A549 (cell line): ENCODE results near the gene CRNKL1. TPM values are rescaled to one million over a fixed set of nuclear protein-coding genes. Genes with fewer than 3 reads are reported as not detected.

Experiments used
- ATAC-seq, 2 experiments: fragments of 200-7000 bp in 1 of 2; fragments of >200 bp in 1 of 2; cut with Nextera tagmentation in 1 of 2; cut with Tn5 transposase in 1 of 2; 3 replicates each; pipeline versions ENCODE4 v1.8.0 to v1.9.1; 2018 to 2020; ENCODE audit warnings: mild to moderate bottlenecking in 1 of 2, moderate library complexity in 1 of 2
- CTCF ChIA-PET: fragments of 300-600 bp; sonication (Branson Sonifier 250); formaldehyde crosslinking; extraction: SDS; loops from one replicate; lab custom pipeline; 2021; ENCODE audit warnings: antibody characterized with exemption, inconsistent platforms; lab: Yijun Ruan, JAX
- POLR2A ChIA-PET: fragments of 350-600 bp; formaldehyde crosslinking; extraction: SDS; loops from one replicate; lab custom pipeline; 2021; ENCODE audit warnings: antibody characterized with exemption, inconsistent platforms; lab: Yijun Ruan, JAX
- DNase-seq, 2 experiments: peaks; one replicate each; pipeline versions ENCODE4 v3.0.0 to v3.0.0-alpha.2; 2011 to 2016; ENCODE audit warnings: low read depth in 1 of 2, low spot score in 1 of 2
- FAIRE-seq: peaks from 2 replicates; lab custom pipeline; 2011; peaks lifted over from hg19 to GRCh38; lab: Jason Lieb, UNC
- H3K27ac ChIP-seq, 2 experiments: fragments of >200 bp; sonication (Bioruptor Twin); formaldehyde crosslinking; 3 replicates each; pipeline ENCODE4 v1.5.1; 2016 to 2017
- H3K4me1 ChIP-seq: fragments of >200 bp; sonication (Bioruptor Twin); formaldehyde crosslinking; 3 replicates; pipeline ENCODE4 v1.6.1; 2016
- H3K4me2 ChIP-seq: fragments of >200 bp; sonication (Bioruptor Twin); formaldehyde crosslinking; 3 replicates; pipeline ENCODE4 v1.6.1; 2016
- H3K4me3 ChIP-seq: fragments of >200 bp; sonication (Bioruptor Twin); formaldehyde crosslinking; 3 replicates; pipeline ENCODE4 v1.5.1; 2016
- H3K9me3 ChIP-seq: fragments of >200 bp; sonication (Bioruptor Twin); formaldehyde crosslinking; 3 replicates; pipeline ENCODE4 v1.6.1; 2016
- CEBPB ChIP-seq, 2 experiments: fragments of >200 bp in 1 of 2; sonication (Bioruptor Twin) in 1 of 2; formaldehyde crosslinking in 1 of 2; IDR thresholded peaks; 2 replicates each; pipeline ENCODE4 v1.6.1; 2012 to 2016
- CHD2 ChIP-seq: fragments of 150-350 bp; IDR thresholded peaks from 2 replicates; pipeline ENCODE4 v1.6.1; 2014; ENCODE audit warnings: low read length; ENCODE audit not compliant: partially characterized antibody
- EHF ChIP-seq: fragments of 250-450 bp; sonication (Bioruptor Pico); IDR thresholded peaks from 2 replicates; pipeline ENCODE4 v1.5.0; 2020; ENCODE audit warnings: mild to moderate bottlenecking
- ESRRA ChIP-seq: fragments of 150-350 bp; IDR thresholded peaks from 2 replicates; pipeline ENCODE4 v1.6.1; 2014; ENCODE audit warnings: mild to moderate bottlenecking, low read length, borderline replicate concordance
- FOSB ChIP-seq: fragments of 250-450 bp; sonication (Bioruptor Pico); IDR thresholded peaks from 2 replicates; pipeline ENCODE4 v1.5.0; 2020; ENCODE audit warnings: mild to moderate bottlenecking, moderate library complexity
- FOSL2 ChIP-seq, 2 experiments: fragments of 450-650 bp in 1 of 2; fragments of >200 bp in 1 of 2; sonication (Bioruptor Twin) in 1 of 2; formaldehyde crosslinking; IDR thresholded peaks; 2 replicates each; pipeline versions ENCODE4 v1.5.0 to v1.6.1; 2016 to 2020; ENCODE audit warnings: mild to moderate bottlenecking in 1 of 2, moderate library complexity in 1 of 2
- FOXS1 ChIP-seq: fragments of 250-450 bp; sonication (Bioruptor Pico); IDR thresholded peaks from 2 replicates; pipeline ENCODE4 v1.5.0; 2020; ENCODE audit warnings: mild to moderate bottlenecking, moderate library complexity
- GATA3 ChIP-seq: IDR thresholded peaks from 2 replicates; pipeline ENCODE4 v1.6.1; 2012; ENCODE audit warnings: borderline replicate concordance
- HOXB13 ChIP-seq: fragments of 250-450 bp; sonication (Bioruptor Pico); IDR thresholded peaks from 2 replicates; pipeline ENCODE4 v1.5.0; 2020; ENCODE audit warnings: low read depth, mild to moderate bottlenecking, moderate library complexity
- KDM1A ChIP-seq: fragments of 200-600 bp; sonication (generic); IDR thresholded peaks from 2 replicates; pipeline ENCODE4 v1.6.1; 2016; ENCODE audit warnings: low read depth, mild to moderate bottlenecking
- KDM5A ChIP-seq: fragments of 200-600 bp; sonication (generic); IDR thresholded peaks from 2 replicates; pipeline ENCODE4 v1.6.1; 2016; ENCODE audit warnings: antibody characterized with exemption, mild to moderate bottlenecking
- MAZ ChIP-seq: fragments of 150-350 bp; IDR thresholded peaks from 2 replicates; pipeline ENCODE4 v1.6.1; 2014; ENCODE audit warnings: antibody characterized with exemption, low read depth, low read length, borderline replicate concordance
- NFE2L2 ChIP-seq: fragments of 150-350 bp; conservative IDR thresholded peaks from 2 replicates; pipeline ENCODE4 v1.6.1; 2014; ENCODE audit warnings: low read length
- NR3C1 ChIP-seq: fragments of >200 bp; sonication (Bioruptor Twin); formaldehyde crosslinking; IDR thresholded peaks from 3 replicates; pipeline ENCODE4 v1.6.1; 2017
- PHF8 ChIP-seq: fragments of 200-600 bp; sonication (generic); IDR thresholded peaks from 2 replicates; pipeline ENCODE4 v1.6.1; 2016; ENCODE audit warnings: low read depth, mild to moderate bottlenecking, antibody characterized with exemption, moderate library complexity, borderline replicate concordance
- POLR2A ChIP-seq: IDR thresholded peaks from 2 replicates; pipeline ENCODE4 v1.6.1; 2012; ENCODE audit warnings: mild to moderate bottlenecking, low read length
- RNF2 ChIP-seq: fragments of 200-600 bp; sonication (generic); IDR thresholded peaks from 2 replicates; pipeline ENCODE4 v1.6.1; 2016; ENCODE audit warnings: low read depth, mild to moderate bottlenecking, antibody characterized with exemption, moderate library complexity, borderline replicate concordance
- ZC3H11A ChIP-seq: fragments of 450-650 bp; IDR thresholded peaks from 2 replicates; pipeline ENCODE4 v1.6.1; 2014; ENCODE audit warnings: antibody characterized with exemption, mild to moderate bottlenecking
- WGBS: methylation state at CpG from one replicate; pipeline ENCODE4 v1.1.6; 2017; ENCODE audit errors: missing lambda C conversion rate; 5-methylcytosine and 5-hydroxymethylcytosine counted together
- polyA plus RNA-seq, 4 experiments: library from polyadenylated mRNA; depleted of rRNA in 3 of 4; stranded (reverse); fragments of >200 nt; fragmentation: RNase III in 1 of 4; extraction: RNeasy Plus Mini Kit Qiagen cat#74134 plus additional on column Dnase treatment in 1 of 4; gene quantifications; 2 replicates in 3 of 4; 3 replicates in 1 of 4; pipeline ENCODE4 v1.2.3, GENCODE V29; 2011 to 2017
- TF ChIP-seq, protein P1 (sequence below): IDR thresholded peaks from 2 replicates; pipeline ENCODE4 v1.6.1; 2012
- TF ChIP-seq, protein P2 (sequence below): IDR thresholded peaks from 2 replicates; pipeline ENCODE4 v1.6.1; 2012; ENCODE audit warnings: low read depth, borderline replicate concordance
- TF ChIP-seq, protein P3 (sequence below): fragments of 450-650 bp; IDR thresholded peaks from 2 replicates; pipeline ENCODE4 v1.6.1; 2014; ENCODE audit warnings: antibody characterized with exemption
- TF ChIP-seq, protein P4 (sequence below): fragments of 250-450 bp; sonication (Bioruptor Pico); IDR thresholded peaks from 2 replicates; pipeline ENCODE4 v1.5.0; 2020; ENCODE audit warnings: low read depth, mild to moderate bottlenecking, moderate library complexity

The CRNKL1 gene
- polyA plus RNA-seq, 2 of the 4 experiments (the other 2 are of a cell fraction), result 19.4 to 32.1 TPM

DNA sequence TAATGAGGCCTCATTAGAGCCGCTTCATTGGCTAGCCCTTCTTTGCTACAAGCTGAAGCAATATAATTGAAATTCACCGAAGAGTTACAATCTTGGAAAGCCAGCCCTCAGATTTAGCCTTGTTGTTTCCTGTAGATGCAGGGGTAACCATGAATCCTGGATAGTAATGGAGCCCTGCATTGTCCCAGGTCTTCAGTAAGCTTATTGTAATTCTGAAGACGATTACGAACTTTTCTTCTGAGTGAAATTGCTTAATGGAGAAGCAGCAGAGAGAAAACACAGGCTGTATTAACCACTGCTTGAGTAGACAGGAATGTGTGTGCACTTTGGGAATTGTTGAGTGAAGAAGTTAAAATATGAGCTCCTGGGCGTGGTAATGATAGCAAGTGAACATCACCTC is 61.4 kb downstream of the CRNKL1 start:
- ATAC-seq (no peak), FAIRE-seq (no peak), DNase-seq (no peak)
- 86% methylated on average over 5 of the region's 5 CpGs for WGBS
- no peak overlapping the region for H3K4me3 ChIP-seq
- H3K9me3 ChIP-seq, result no peaks in the 10 kb centered on the region
- peak overlapping the region; percentile 81 to 93 for H3K27ac ChIP-seq
- peak overlapping the region; percentile 88 for H3K4me2 ChIP-seq
- POLR2A ChIA-PET, result interaction anchor here (1.0 to 1.8 kb wide), 3 partner anchors 14 to 233 kb away, joined by 3 to 9 read pairs (median 6); partner anchors contain the start of gene RIN2
- peaks cover 72% of the 10 kb centered on the region for H3K4me1 ChIP-seq
- no peak for TF ChIP-seq RNF2
- TF ChIP-seq, protein P1, sequence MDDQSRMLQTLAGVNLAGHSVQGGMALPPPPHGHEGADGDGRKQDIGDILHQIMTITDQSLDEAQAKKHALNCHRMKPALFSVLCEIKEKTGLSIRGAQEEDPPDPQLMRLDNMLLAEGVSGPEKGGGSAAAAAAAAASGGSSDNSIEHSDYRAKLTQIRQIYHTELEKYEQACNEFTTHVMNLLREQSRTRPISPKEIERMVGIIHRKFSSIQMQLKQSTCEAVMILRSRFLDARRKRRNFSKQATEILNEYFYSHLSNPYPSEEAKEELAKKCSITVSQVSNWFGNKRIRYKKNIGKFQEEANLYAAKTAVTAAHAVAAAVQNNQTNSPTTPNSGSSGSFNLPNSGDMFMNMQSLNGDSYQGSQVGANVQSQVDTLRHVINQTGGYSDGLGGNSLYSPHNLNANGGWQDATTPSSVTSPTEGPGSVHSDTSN, result no peak
- TF ChIP-seq, protein P2, sequence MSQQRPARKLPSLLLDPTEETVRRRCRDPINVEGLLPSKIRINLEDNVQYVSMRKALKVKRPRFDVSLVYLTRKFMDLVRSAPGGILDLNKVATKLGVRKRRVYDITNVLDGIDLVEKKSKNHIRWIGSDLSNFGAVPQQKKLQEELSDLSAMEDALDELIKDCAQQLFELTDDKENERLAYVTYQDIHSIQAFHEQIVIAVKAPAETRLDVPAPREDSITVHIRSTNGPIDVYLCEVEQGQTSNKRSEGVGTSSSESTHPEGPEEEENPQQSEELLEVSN, result no peak
- TF ChIP-seq, protein P3, sequence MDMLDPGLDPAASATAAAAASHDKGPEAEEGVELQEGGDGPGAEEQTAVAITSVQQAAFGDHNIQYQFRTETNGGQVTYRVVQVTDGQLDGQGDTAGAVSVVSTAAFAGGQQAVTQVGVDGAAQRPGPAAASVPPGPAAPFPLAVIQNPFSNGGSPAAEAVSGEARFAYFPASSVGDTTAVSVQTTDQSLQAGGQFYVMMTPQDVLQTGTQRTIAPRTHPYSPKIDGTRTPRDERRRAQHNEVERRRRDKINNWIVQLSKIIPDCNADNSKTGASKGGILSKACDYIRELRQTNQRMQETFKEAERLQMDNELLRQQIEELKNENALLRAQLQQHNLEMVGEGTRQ, result no peak
- no peak for TF ChIP-seq NFE2L2
- no peak for TF ChIP-seq KDM1A
- TF ChIP-seq PHF8, result no peak
- no peak for TF ChIP-seq CHD2
- no peak for TF ChIP-seq EHF (CRISPR knock-in tag)
- no peak for TF ChIP-seq FOXS1
- no peak for TF ChIP-seq NR3C1
- no peak for TF ChIP-seq KDM5A
- no peak for TF ChIP-seq FOSB (CRISPR knock-in tag)
- TF ChIP-seq POLR2A, result no peak
- no peak for TF ChIP-seq MAZ
- TF ChIP-seq, all 56 proteins: peak for 0
- CTCF ChIA-PET, result interaction anchor here (0.7 to 6.5 kb wide), 6 partner anchors 14 to 206 kb away, joined by 3 to 79 read pairs (median 26); partner anchors contain the start of gene NAA20

DNA sequence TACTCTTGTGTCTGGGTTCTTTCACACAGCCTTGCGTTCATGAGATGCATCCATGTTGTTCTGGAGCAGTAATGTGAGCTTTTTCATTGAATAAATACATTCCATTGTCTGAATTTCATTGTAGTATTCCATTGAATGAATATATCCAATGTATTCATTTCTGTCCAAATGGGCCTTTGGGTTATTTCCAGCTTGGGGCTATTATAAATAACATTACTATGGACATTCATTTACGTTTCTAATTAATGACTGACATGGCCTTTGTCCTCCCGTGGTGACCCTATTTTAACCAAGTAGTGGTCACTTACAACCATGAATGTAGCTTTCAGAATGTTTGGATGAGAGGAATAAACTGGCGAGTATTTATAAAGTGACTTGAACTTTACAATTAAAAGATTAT is 65.2 kb downstream of the CRNKL1 start:
- DNase-seq (no peak), FAIRE-seq (no peak), ATAC-seq (no peak)
- POLR2A ChIA-PET, result interaction anchor here (2.5 kb wide), 1 partner anchor 10 kb away, joined by 9 read pairs; no protein-coding TSS in a partner anchor
- H3K27ac ChIP-seq, result peak overlapping the region; percentile 63 to 86
- CTCF ChIA-PET, result interaction anchor here (0.7 to 6.4 kb wide), 6 partner anchors 7 to 202 kb away, joined by 3 to 32 read pairs (median 8); no protein-coding TSS in a partner anchor
- no peak overlapping the region for H3K4me3 ChIP-seq
- 90% methylated on average over 4 of the region's 4 CpGs for WGBS
- peak overlapping the region; percentile 61 for H3K4me2 ChIP-seq
- H3K9me3 ChIP-seq, result no peaks in the 10 kb centered on the region
- TF ChIP-seq ZC3H11A (no peak), HOXB13 (CRISPR knock-in tag) (no peak), CEBPB (IDR thresholded peaks at IDR 0.05) (no peak), FOSL2 (IDR thresholded peaks at IDR 0.05) (no peak), FOSL2 (CRISPR knock-in tag; IDR thresholded peaks at IDR 0.05) (no peak), KDM5A (no peak), ESRRA (no peak), GATA3 (no peak)
- TF ChIP-seq, protein P4, sequence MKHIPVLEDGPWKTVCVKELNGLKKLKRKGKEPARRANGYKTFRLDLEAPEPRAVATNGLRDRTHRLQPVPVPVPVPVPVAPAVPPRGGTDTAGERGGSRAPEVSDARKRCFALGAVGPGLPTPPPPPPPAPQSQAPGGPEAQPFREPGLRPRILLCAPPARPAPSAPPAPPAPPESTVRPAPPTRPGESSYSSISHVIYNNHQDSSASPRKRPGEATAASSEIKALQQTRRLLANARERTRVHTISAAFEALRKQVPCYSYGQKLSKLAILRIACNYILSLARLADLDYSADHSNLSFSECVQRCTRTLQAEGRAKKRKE (CRISPR knock-in tag), result no peak
- H3K4me1 ChIP-seq, result peaks cover 58% of the 10 kb centered on the region
